HepG2 (cell line): ENCODE data around the gene ACVR1C. TPM values are rescaled to one million over a fixed set of nuclear protein-coding genes. Genes with fewer than 3 reads are reported as not detected.

Source experiments
- ATAC-seq: fragments of 200-7000 bp; cut with Tn5 transposase; 3 replicates; pipeline ENCODE4 v1.9.1; 2020; ENCODE audit warnings: mild to moderate bottlenecking, moderate library complexity
- BruUV-seq: library from RNA; stranded (reverse); fragments of 400-500 nt; replicated peaks from 2 replicates; lab custom pipeline; 2021; lab: Mats Ljungman, UMichigan
- CTCF ChIA-PET: fragments of 300-600 bp; formaldehyde crosslinking; extraction: SDS; loops from one replicate; lab custom pipeline; 2021; ENCODE audit warnings: low total read pairs, inconsistent platforms, low intra/inter-chr PET ratio; lab: Yijun Ruan, JAX
- POLR2A ChIA-PET: fragments of 350-600 bp; sonication (Branson Sonifier 250); formaldehyde crosslinking; loops from one replicate; lab custom pipeline; 2020; ENCODE audit warnings: antibody characterized with exemption, inconsistent platforms; lab: Yijun Ruan, JAX
- DNase-seq: peaks from one replicate; pipeline ENCODE4 v3.0.0-alpha.2; 2015; ENCODE audit warnings: low spot score
- FAIRE-seq: peaks from 3 replicates; lab custom pipeline; 2011; peaks lifted over from hg19 to GRCh38; lab: Jason Lieb, UNC
- H2AFZ ChIP-seq: one replicate; pipeline ENCODE4 v1.6.1; 2011; ENCODE audit warnings: low read length, inconsistent platforms
- H3K27ac ChIP-seq: fragments of 300-600 bp; 3 replicates; pipeline ENCODE4 v1.8.0; 2011; ENCODE audit warnings: mixed run types, mild to moderate bottlenecking, mixed read lengths, low read length, inconsistent platforms; ENCODE audit not compliant: insufficient read depth; ENCODE audit errors: extremely low read length
- H3K27me3 ChIP-seq, 2 experiments: fragments of 200-600 bp in 1 of 2; 2 replicates in 1 of 2; 3 replicates in 1 of 2; pipeline versions ENCODE4 v1.6.0 to v1.8.0; 2011; ENCODE audit warnings: low read length in 2 of 2, mild to moderate bottlenecking in 2 of 2, moderate library complexity in 2 of 2, inconsistent platforms in 1 of 2; ENCODE audit not compliant: insufficient read depth in 2 of 2, control insufficient read depth in 1 of 2
- H3K36me3 ChIP-seq, 2 experiments: fragments of 200-600 bp in 1 of 2; replicated peaks in 1 of 2; 2 replicates in 1 of 2; 3 replicates in 1 of 2; pipeline versions ENCODE4 v1.5.1 to v1.8.0; 2011; ENCODE audit warnings: low read length in 2 of 2, inconsistent platforms in 1 of 2; ENCODE audit not compliant: insufficient read depth in 2 of 2, control insufficient read depth in 1 of 2
- H3K4me1 ChIP-seq: 2 replicates; pipeline ENCODE4 v1.5.1; 2012; ENCODE audit warnings: low read length, inconsistent platforms; ENCODE audit not compliant: insufficient read depth
- H3K4me2 ChIP-seq: 2 replicates; pipeline ENCODE4 v1.6.0; 2011; ENCODE audit warnings: low read depth, low read length, inconsistent platforms
- H3K4me3 ChIP-seq, 3 experiments: fragments of 200-600 bp in 1 of 3; sonication (generic), shearing (Covaris generic) in 1 of 3; replicated peaks in 1 of 3; 2 replicates each; pipeline ENCODE4 v1.5.1; 2011 to 2016; ENCODE audit warnings: low read length in 3 of 3, inconsistent platforms in 2 of 3, low read depth in 2 of 3, mild to moderate bottlenecking in 2 of 3, control low read depth in 1 of 3, mixed read lengths in 1 of 3; ENCODE audit not compliant: insufficient read depth in 1 of 3
- H3K79me2 ChIP-seq: one replicate; pipeline ENCODE4 v1.6.1; 2011; ENCODE audit warnings: low read length, inconsistent platforms; ENCODE audit not compliant: insufficient read depth
- H3K9ac ChIP-seq: 2 replicates; pipeline ENCODE4 v1.6.0; 2011; ENCODE audit warnings: mild to moderate bottlenecking, low read depth, low read length, inconsistent platforms; ENCODE audit not compliant: insufficient read depth
- H3K9me3 ChIP-seq: 2 replicates; pipeline ENCODE4 v1.5.1; 2012; ENCODE audit warnings: mild to moderate bottlenecking, low read length
- H4K20me1 ChIP-seq: 2 replicates; pipeline ENCODE4 v1.6.0; 2011; ENCODE audit warnings: inconsistent platforms, mild to moderate bottlenecking, low read length, moderate library complexity; ENCODE audit not compliant: insufficient read depth
- CBX1 ChIP-seq: IDR thresholded peaks from one replicate; pipeline ENCODE4 v1.6.1; 2016; ENCODE audit warnings: antibody characterized with exemption, low read depth
- HNF4A ChIP-seq: sonication (generic); formaldehyde crosslinking; IDR thresholded peaks from 2 replicates; pipeline ENCODE4 v1.4.0; 2020; ENCODE audit warnings: missing genetic modification reagents
- IRF9 ChIP-seq: sonication (generic); formaldehyde crosslinking; IDR thresholded peaks from 2 replicates; pipeline ENCODE4 v1.8.0; 2022; ENCODE audit warnings: missing genetic modification reagents, mild to moderate bottlenecking, borderline replicate concordance
- JUN ChIP-seq: sonication (generic); formaldehyde crosslinking; IDR thresholded peaks from 2 replicates; pipeline ENCODE4 v1.4.0; 2020; ENCODE audit warnings: mild to moderate bottlenecking, missing genetic modification reagents
- KDM5B ChIP-seq: sonication (generic); formaldehyde crosslinking; IDR thresholded peaks from 2 replicates; pipeline ENCODE4 v1.4.0; 2020; ENCODE audit warnings: missing genetic modification reagents, mild to moderate bottlenecking, borderline replicate concordance
- LCORL ChIP-seq, 2 experiments: fragments of 450-650 bp in 1 of 2; sonication (generic) in 1 of 2; formaldehyde crosslinking in 1 of 2; IDR thresholded peaks; 2 replicates each; pipeline versions ENCODE4 v1.5.0 to v1.6.1; 2017 to 2020; ENCODE audit warnings: antibody characterized with exemption in 1 of 2, missing genetic modification reagents in 1 of 2
- MAFK ChIP-seq, 2 experiments: IDR thresholded peaks in 1 of 2; conservative IDR thresholded peaks in 1 of 2; 2 replicates each; pipeline ENCODE4 v1.6.1; 2011; ENCODE audit warnings: improper control_type of control experiment in 2 of 2, low read length in 2 of 2
- REL ChIP-seq: sonication (generic); formaldehyde crosslinking; conservative IDR thresholded peaks from 2 replicates; pipeline ENCODE4 v1.8.0; 2022; ENCODE audit warnings: mild to moderate bottlenecking, missing genetic modification reagents, moderate library complexity
- RNF219 ChIP-seq: sonication (generic); formaldehyde crosslinking; IDR thresholded peaks from 2 replicates; pipeline ENCODE4 v1.5.0; 2020; ENCODE audit warnings: mild to moderate bottlenecking, missing genetic modification reagents
- TRAFD1 ChIP-seq: sonication (generic); formaldehyde crosslinking; IDR thresholded peaks from 2 replicates; pipeline ENCODE4 v1.5.1; 2020; ENCODE audit warnings: missing genetic modification reagents, mild to moderate bottlenecking, borderline replicate concordance
- ZBTB10 ChIP-seq: sonication (generic); formaldehyde crosslinking; IDR thresholded peaks from 2 replicates; pipeline ENCODE4 v1.4.0; 2020; ENCODE audit warnings: missing genetic modification reagents, borderline replicate concordance
- ZNF572 ChIP-seq: sonication (generic); formaldehyde crosslinking; IDR thresholded peaks from 2 replicates; pipeline ENCODE4 v1.5.1; 2020; ENCODE audit warnings: mild to moderate bottlenecking, missing genetic modification reagents
- ZNF781 ChIP-seq: sonication (generic); formaldehyde crosslinking; IDR thresholded peaks from 2 replicates; pipeline ENCODE4 v1.5.1; 2020; ENCODE audit warnings: borderline replicate concordance, mild to moderate bottlenecking, missing genetic modification reagents; ENCODE audit errors: not compliant biosample characterization
- ZXDC ChIP-seq: sonication (generic); formaldehyde crosslinking; IDR thresholded peaks from 2 replicates; pipeline ENCODE4 v1.5.0; 2020; ENCODE audit warnings: mild to moderate bottlenecking, missing genetic modification reagents
- WGBS: methylation state at CpG from one replicate; pipeline ENCODE4 v1.1.6; 2017; ENCODE audit warnings: low lambda C conversion rate; 5-methylcytosine and 5-hydroxymethylcytosine counted together
- in situ Hi-C: cut with HindIII; loops from 2 replicates; pipeline ENCODE4 v1.10.0; 2017; ENCODE audit warnings: low pct_unique_long_range_greater_than_20kb; ENCODE audit not compliant: extremely low pct_ligation_motif_present
- intact Hi-C: fragments of 100-400 bp; cut with micrococcal nuclease; formaldehyde crosslinking; loops from one replicate; pipeline ENCODE4 v1.10.0; 2022; ENCODE audit not compliant: unreplicated experiment
- polyA plus RNA-seq, 8 experiments: library from polyadenylated mRNA; depleted of rRNA in 3 of 8; stranded (reverse) in 7 of 8; unstranded in 1 of 8; fragments of >200 nt; fragmentation: Illumina TruSeq in 4 of 8; extraction: Trizol in 4 of 8; gene quantifications; 2 replicates each; pipeline versions ENCODE4 v1.2.1 to v1.2.3, GENCODE V29; 2011 to 2016; ENCODE audit warnings: low read depth in 4 of 8, missing spikeins in 1 of 8, mixed read lengths in 1 of 8; ENCODE audit not compliant: insufficient read depth in 1 of 8
- total RNA-seq, 5 experiments: library from RNA; depleted of rRNA; stranded (reverse); fragments of >200 nt; fragmentation: Illumina TruSeq; extraction: Trizol; gene quantifications; 2 replicates each; pipeline ENCODE4 v1.2.3, GENCODE V29; 2016; ENCODE audit warnings: low read depth in 1 of 5

The ACVR1C gene
- total and polyA plus RNA-seq, 2 of the 13 experiments (the other 11 are each of a cell fraction or from before 2014, with no cell fraction given), result 0.05 to 1.0 TPM

- no peak overlapping the region for H3K4me2 ChIP-seq
- no peak overlapping the region for H3K27ac ChIP-seq
- H3K4me3 ChIP-seq, result no peak overlapping the region
- H3K36me3 ChIP-seq, result no peaks in the 10 kb centered on the region
- no peaks in the 10 kb centered on the region for H3K4me1 ChIP-seq
- ChIA-PET CTCF (no interaction called here), POLR2A (no interaction called here)
- WGBS, result 17% methylated on average over 4 of the region's 4 CpGs
- H3K27me3 ChIP-seq, result no peaks in the 10 kb centered on the region
- ATAC-seq (no peak), FAIRE-seq (no peak), DNase-seq (no peak)
- BruUV-seq, result no TSS peak
- H3K9me3 ChIP-seq, result no peaks in the 10 kb centered on the region
- no peaks in the 10 kb centered on the region for H3K79me2 ChIP-seq
- H2AFZ ChIP-seq, result no peak overlapping the region
- no peak overlapping the region for H3K9ac ChIP-seq
- no peaks in the 10 kb centered on the region for H4K20me1 ChIP-seq
- in situ Hi-C loops, result no loop called here
- intact Hi-C loops, result no loop called here
- TF ChIP-seq ZXDC (no peak), REL (CRISPR knock-in tag) (no peak), IRF9 (CRISPR knock-in tag) (no peak), CBX1 (no peak), HNF4A (no peak), ZNF781 (CRISPR knock-in tag) (no peak), TRAFD1 (no peak), RNF219 (CRISPR knock-in tag) (no peak), KDM5B (CRISPR knock-in tag) (no peak), ZBTB10 (no peak), ZNF572 (CRISPR knock-in tag) (no peak), LCORL (IDR thresholded peaks at IDR 0.05) (no peak), LCORL (CRISPR knock-in tag; IDR thresholded peaks at IDR 0.05) (no peak), MAFK (conservative IDR thresholded peaks at IDR 0.05 in 1 of 2, IDR thresholded peaks at IDR 0.05 in 1 of 2; ENCODE audit: low read length in 2 of 2) (no peak), JUN (CRISPR knock-in tag) (no peak)
These were observed 28.4 kb upstream of the ACVR1C start for GRCh38 chr2:157657101-157657500.
